ENCODE measurements around the gene PACS1.

GRCh38 chr11:66075273-66075672 is 5.2 kb downstream of the PACS1 start:
- no peak for TF ChIP-seq CTCF (conservative IDR thresholded peaks at IDR 0.05)
- no peak for TF ChIP-seq ZFX (IDR thresholded peaks at IDR 0.05)
